HL-60 (cell line): ENCODE measurements around the gene CBLL1.

Source experiments
- CTCF ChIP-seq: IDR thresholded peaks from one replicate; pipeline ENCODE4 v1.5.1; 2011; ENCODE audit warnings: low read length, control low read depth, inconsistent platforms; ENCODE audit not compliant: insufficient read depth
- POLR2AphosphoS5 ChIP-seq: IDR thresholded peaks from 2 replicates; pipeline ENCODE4 v1.6.1; 2012; ENCODE audit warnings: low read depth
- SPI1 ChIP-seq: IDR thresholded peaks from 2 replicates; pipeline ENCODE4 v1.6.1; 2012; ENCODE audit warnings: low read depth, mild to moderate bottlenecking, borderline replicate concordance

GRCh38 chr7:107712025-107712424 is 31.9 kb upstream of the CBLL1 start:
- no peak for TF ChIP-seq POLR2AphosphoS5
- TF ChIP-seq CTCF = no peak
- no peak for TF ChIP-seq SPI1
